Neural cell (in vitro differentiated cells): ENCODE measurements around the gene NCBP3.

Source experiments
- MXI1 ChIP-seq: fragments of 450-650 bp; conservative IDR thresholded peaks from 2 replicates; pipeline ENCODE4 v1.6.1; 2014; ENCODE audit warnings: antibody characterized with exemption, mild to moderate bottlenecking; ENCODE audit not compliant: poor library complexity, severe bottlenecking
- POLR2AphosphoS5 ChIP-seq: IDR thresholded peaks from 2 replicates; pipeline ENCODE4 v1.6.1; 2012
- TF ChIP-seq, protein P1 (sequence below): fragments of 450-650 bp; IDR thresholded peaks from 2 replicates; pipeline ENCODE4 v1.5.1; 2014; ENCODE audit warnings: antibody characterized with exemption, mild to moderate bottlenecking, moderate library complexity; ENCODE audit not compliant: poor library complexity, severe bottlenecking

DNA sequence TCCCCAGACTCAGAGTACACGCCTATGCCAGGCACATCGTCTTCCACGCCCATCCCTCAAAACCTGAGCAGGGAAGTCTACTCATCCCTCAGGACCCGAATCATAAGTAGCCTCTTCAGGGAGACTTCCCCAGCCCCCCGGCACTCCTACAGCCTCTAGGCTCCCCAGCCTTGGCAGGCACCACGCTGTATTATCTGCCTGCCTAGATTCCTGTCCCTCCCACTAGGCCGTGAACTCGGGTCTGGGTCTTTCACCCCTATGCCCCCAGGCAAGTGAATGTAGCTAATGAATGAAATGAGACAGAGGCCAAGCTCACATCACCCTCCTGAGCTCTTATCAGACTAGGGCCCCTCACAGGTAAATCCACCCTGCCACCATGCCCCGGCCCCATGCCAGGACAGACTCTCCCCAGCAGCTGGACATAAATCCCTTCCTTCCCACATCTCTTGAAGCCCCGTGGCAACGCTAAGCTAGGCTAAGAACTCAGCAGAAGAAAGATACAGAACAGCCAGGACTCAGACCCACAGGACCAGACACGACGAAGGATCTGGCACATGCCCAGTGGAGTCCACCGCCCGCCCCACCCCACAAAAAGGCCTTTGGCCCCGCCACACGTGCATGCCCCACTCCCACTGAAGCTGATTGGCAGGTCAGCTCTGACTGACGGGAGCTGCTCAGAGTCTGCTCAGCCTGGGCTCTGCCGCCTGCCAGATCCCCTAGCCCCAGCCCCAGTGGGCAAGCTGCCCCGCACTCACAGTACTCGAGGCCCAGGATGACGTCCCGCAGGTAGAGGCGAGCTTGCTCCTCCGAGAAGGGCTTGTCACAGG lies 33.8 kb upstream of the NCBP3 start:
- TF ChIP-seq, protein P1, sequence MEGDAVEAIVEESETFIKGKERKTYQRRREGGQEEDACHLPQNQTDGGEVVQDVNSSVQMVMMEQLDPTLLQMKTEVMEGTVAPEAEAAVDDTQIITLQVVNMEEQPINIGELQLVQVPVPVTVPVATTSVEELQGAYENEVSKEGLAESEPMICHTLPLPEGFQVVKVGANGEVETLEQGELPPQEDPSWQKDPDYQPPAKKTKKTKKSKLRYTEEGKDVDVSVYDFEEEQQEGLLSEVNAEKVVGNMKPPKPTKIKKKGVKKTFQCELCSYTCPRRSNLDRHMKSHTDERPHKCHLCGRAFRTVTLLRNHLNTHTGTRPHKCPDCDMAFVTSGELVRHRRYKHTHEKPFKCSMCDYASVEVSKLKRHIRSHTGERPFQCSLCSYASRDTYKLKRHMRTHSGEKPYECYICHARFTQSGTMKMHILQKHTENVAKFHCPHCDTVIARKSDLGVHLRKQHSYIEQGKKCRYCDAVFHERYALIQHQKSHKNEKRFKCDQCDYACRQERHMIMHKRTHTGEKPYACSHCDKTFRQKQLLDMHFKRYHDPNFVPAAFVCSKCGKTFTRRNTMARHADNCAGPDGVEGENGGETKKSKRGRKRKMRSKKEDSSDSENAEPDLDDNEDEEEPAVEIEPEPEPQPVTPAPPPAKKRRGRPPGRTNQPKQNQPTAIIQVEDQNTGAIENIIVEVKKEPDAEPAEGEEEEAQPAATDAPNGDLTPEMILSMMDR, result no peak
- TF ChIP-seq MXI1, result no peak
- TF ChIP-seq POLR2AphosphoS5, result no peak
